ENCODE results near the gene CDH13.

The CDH13 gene

DNA sequence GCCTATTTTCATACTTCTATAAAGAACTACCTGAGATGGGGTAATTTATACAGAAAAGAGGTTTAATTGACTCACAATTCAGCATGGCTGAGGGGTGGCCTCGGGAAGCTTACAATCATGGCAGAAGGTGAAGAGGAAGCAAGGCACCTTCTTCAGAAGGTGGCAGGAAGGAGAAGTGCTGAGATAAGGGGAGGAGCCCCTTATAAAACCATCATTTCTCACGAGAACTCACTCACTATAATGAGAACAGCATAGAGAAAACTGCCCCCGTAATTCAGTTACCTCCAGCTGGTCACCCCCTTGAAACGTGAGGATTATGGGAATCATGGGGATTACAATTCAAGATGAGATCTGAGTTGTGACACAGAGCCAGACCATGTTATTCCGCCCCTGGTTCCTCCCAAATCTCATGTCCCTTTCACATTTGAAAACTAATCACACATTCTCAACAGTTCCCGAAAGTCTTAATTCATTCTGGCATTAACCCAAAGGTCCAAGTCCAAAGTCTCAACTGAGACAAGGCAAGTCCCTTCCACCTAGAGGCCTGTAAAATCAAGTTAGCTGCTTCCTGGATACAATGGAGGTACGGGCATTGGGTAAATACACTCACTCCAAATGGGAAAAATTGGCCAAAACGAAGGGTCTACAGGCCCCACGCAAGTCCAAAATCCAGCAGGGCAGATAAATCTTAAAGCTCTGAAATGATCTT lies 237.7 kb downstream of the CDH13 start:
- H3K27ac ChIP-seq (replicated peaks), result no peak overlapping the region
- H3K27me3 ChIP-seq (ENCODE audit: insufficient read depth, poor library complexity, severe bottlenecking), result no peaks in the 10 kb centered on the region
- no peak for DNase-seq (ENCODE audit: low read depth in 1 of 2, low spot score in 1 of 2)
- H3K4me3 ChIP-seq (replicated peaks; ENCODE audit: insufficient read depth, low read length), result no peak overlapping the region
- TF ChIP-seq POLR2AphosphoS5 (IDR thresholded peaks at IDR 0.05; ENCODE audit: low read depth) (no peak), GABPA (IDR thresholded peaks at IDR 0.05; ENCODE audit: low read depth) (no peak), SPI1 (IDR thresholded peaks at IDR 0.05; ENCODE audit: borderline replicate concordance, low read depth) (no peak), REST (IDR thresholded peaks at IDR 0.05; ENCODE audit: insufficient replicate concordance, low read depth) (no peak)
- TF ChIP-seq, protein P1, sequence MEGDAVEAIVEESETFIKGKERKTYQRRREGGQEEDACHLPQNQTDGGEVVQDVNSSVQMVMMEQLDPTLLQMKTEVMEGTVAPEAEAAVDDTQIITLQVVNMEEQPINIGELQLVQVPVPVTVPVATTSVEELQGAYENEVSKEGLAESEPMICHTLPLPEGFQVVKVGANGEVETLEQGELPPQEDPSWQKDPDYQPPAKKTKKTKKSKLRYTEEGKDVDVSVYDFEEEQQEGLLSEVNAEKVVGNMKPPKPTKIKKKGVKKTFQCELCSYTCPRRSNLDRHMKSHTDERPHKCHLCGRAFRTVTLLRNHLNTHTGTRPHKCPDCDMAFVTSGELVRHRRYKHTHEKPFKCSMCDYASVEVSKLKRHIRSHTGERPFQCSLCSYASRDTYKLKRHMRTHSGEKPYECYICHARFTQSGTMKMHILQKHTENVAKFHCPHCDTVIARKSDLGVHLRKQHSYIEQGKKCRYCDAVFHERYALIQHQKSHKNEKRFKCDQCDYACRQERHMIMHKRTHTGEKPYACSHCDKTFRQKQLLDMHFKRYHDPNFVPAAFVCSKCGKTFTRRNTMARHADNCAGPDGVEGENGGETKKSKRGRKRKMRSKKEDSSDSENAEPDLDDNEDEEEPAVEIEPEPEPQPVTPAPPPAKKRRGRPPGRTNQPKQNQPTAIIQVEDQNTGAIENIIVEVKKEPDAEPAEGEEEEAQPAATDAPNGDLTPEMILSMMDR (IDR thresholded peaks at IDR 0.05; ENCODE audit: insufficient read depth, low read length), result no peak

DNA sequence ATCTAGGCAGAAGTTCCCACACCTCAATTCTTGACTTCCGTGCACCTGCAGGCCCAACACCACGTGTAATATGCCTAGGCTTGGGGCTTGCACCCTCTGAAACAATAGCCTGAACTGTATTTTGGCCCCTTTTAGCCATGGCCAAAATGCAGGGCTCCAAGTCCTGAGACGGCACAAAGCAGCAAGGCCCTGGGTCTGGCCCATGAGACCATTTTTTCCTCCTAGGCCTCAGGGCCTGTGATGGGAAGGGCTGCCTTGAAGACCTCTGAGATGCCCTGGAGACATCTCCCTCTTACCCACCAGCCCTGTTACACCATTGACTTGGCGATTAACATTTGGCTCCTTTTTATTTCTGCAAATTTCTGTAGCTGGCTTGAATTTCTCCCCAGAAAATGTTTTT lies 238.6 kb downstream of the CDH13 start:
- TF ChIP-seq SPI1 (IDR thresholded peaks at IDR 0.05; ENCODE audit: borderline replicate concordance, low read depth) (no peak), GABPA (IDR thresholded peaks at IDR 0.05; ENCODE audit: low read depth) (no peak), POLR2AphosphoS5 (IDR thresholded peaks at IDR 0.05; ENCODE audit: low read depth) (no peak), REST (IDR thresholded peaks at IDR 0.05; ENCODE audit: insufficient replicate concordance, low read depth) (no peak)
- TF ChIP-seq, protein P1 (IDR thresholded peaks at IDR 0.05; ENCODE audit: insufficient read depth, low read length), result no peak
- Histone ChIP-seq H3K27me3 (ENCODE audit: insufficient read depth, poor library complexity, severe bottlenecking) (no peaks in the 10 kb centered on the region), H3K27ac (replicated peaks) (no peak overlapping the region), H3K4me3 (replicated peaks; ENCODE audit: insufficient read depth, low read length) (no peak overlapping the region)
- DNase-seq (ENCODE audit: low read depth in 1 of 2, low spot score in 1 of 2), result no peak

DNA sequence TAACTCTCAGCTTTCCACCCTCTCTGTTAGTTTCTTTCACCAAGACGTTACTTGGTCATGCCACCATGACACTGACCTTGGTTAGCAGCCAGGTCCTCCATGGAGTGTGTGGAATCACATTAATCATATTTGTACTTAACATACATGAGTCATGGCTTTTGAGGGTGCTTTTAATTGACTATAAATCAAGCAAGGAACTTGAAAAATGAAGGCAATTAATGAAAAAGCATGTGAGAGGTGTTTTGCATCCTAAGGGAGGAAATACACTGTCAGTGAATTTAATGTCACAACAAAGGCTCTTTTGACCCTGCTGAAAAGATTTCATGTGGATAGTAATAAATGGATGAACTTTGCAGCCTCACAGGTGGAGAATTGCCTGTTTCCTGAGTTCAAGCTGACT lies 240.7 kb downstream of the CDH13 start:
- TF ChIP-seq, protein P1 (IDR thresholded peaks at IDR 0.05; ENCODE audit: insufficient read depth, low read length), result no peak
- no peak for TF ChIP-seq REST (IDR thresholded peaks at IDR 0.05; ENCODE audit: insufficient replicate concordance, low read depth)
- TF ChIP-seq SPI1 (IDR thresholded peaks at IDR 0.05; ENCODE audit: borderline replicate concordance, low read depth), result no peak
- no peak for TF ChIP-seq GABPA (IDR thresholded peaks at IDR 0.05; ENCODE audit: low read depth)
- TF ChIP-seq POLR2AphosphoS5 (IDR thresholded peaks at IDR 0.05; ENCODE audit: low read depth), result no peak
- no peak overlapping the region for H3K4me3 ChIP-seq (replicated peaks; ENCODE audit: insufficient read depth, low read length)
- H3K27me3 ChIP-seq (ENCODE audit: insufficient read depth, poor library complexity, severe bottlenecking), result no peaks in the 10 kb centered on the region
- no peak overlapping the region for H3K27ac ChIP-seq (replicated peaks)
- no peak for DNase-seq (ENCODE audit: low read depth in 1 of 2, low spot score in 1 of 2)
